ENCODE measurements around the gene DMXL2. TPM values are rescaled to one million over a fixed set of nuclear protein-coding genes. Genes with fewer than 3 reads are reported as not detected.

The DMXL2 gene
- total and polyA plus RNA-seq, 2 donors: 16.0 to 116 TPM

Other genes starting within 250 kb of the DMXL2 start
- 1.9 TPM for gene SCG3, start 58.7 kb upstream of the DMXL2 start, total RNA-seq
- 0.61 TPM for gene SCG3, start 58.7 kb upstream of the DMXL2 start, polyA plus RNA-seq
- 11.1 TPM for gene LYSMD2, start 114.9 kb upstream of the DMXL2 start, total RNA-seq
- gene LYSMD2, start 114.9 kb upstream of the DMXL2 start, polyA plus RNA-seq: 11.2 TPM
- gene TMOD2, start 128.8 kb upstream of the DMXL2 start, total RNA-seq: 34.0 TPM
- 5.7 TPM for gene TMOD2, start 128.8 kb upstream of the DMXL2 start, polyA plus RNA-seq
- 53.8 TPM for gene TMOD3, start 206.9 kb upstream of the DMXL2 start, total RNA-seq
- gene TMOD3, start 206.9 kb upstream of the DMXL2 start, polyA plus RNA-seq: 11.6 TPM